HG03139 (cell line): ENCODE results near the gene TSPEAR.

Experiments
- ATAC-seq: cut with Tn5 transposase; IDR thresholded peaks from one replicate; pipeline ENCODE4 v1.9.1; 2021; ENCODE audit not compliant: unreplicated experiment

The TSPEAR gene

GRCh38 chr21:44723177-44724131 is 12.1 kb upstream of the TSPEAR start:
- ATAC-seq: no peak

GRCh38 chr21:44722731-44723130 is 11.4 kb upstream of the TSPEAR start:
- ATAC-seq: no peak

- ATAC-seq: no peak
These were observed 8.8 kb upstream of the TSPEAR start for GRCh38 chr21:44720170-44720569.

GRCh38 chr21:44718571-44718970 is 7.2 kb upstream of the TSPEAR start:
- ATAC-seq: no peak

- no peak for ATAC-seq
These were observed 6.7 kb upstream of the TSPEAR start for GRCh38 chr21:44718093-44718492.

- no peak for ATAC-seq
These were observed 5.6 kb upstream of the TSPEAR start for GRCh38 chr21:44716984-44717383.

GRCh38 chr21:44714905-44715304 is 3.5 kb upstream of the TSPEAR start:
- ATAC-seq: no peak

- ATAC-seq: no peak
These were observed 2.5 kb upstream of the TSPEAR start for GRCh38 chr21:44713846-44714245.

GRCh38 chr21:44713130-44713529 is 1.8 kb upstream of the TSPEAR start:
- no peak for ATAC-seq

- ATAC-seq: no peak
These were observed 1.0 kb upstream of the TSPEAR start for GRCh38 chr21:44712203-44713028.

- no peak for ATAC-seq
These were observed 531 bp downstream of the TSPEAR start for GRCh38 chr21:44710756-44711326.

- no peak for ATAC-seq
These were observed 1.1 kb downstream of the TSPEAR start for GRCh38 chr21:44710294-44710665.

- ATAC-seq: no peak
These were observed 1.7 kb downstream of the TSPEAR start for GRCh38 chr21:44709426-44710293.

GRCh38 chr21:44708866-44709425 is 2.4 kb downstream of the TSPEAR start:
- ATAC-seq: no peak

- ATAC-seq: no peak
These were observed 3.0 kb downstream of the TSPEAR start for GRCh38 chr21:44708213-44708865.

- no peak for ATAC-seq
These were observed 4.4 kb downstream of the TSPEAR start for GRCh38 chr21:44706706-44707581.

- no peak for ATAC-seq
These were observed 5.2 kb downstream of the TSPEAR start for GRCh38 chr21:44706026-44706705.

- no peak for ATAC-seq
These were observed 6.8 kb downstream of the TSPEAR start for GRCh38 chr21:44704636-44705001.
